Natural killer cell (primary cell): Measurements from ENCODE around the gene POR. TPM values are rescaled to one million over a fixed set of nuclear protein-coding genes. Genes with fewer than 3 reads are reported as not detected.

ENCODE experiments used
- ATAC-seq, 3 donors: fragments of 150-1000 bp in 2 of 3; fragments of 200-7000 bp in 1 of 3; cut with Tn5 transposase; 1 replicate in 1 of 3; 2 replicates in 2 of 3; pipeline ENCODE4 v1.10.0; 2021; ENCODE audit warnings: mild to moderate bottlenecking in 2 of 3, moderate library complexity in 2 of 3
- DNase-seq, 2 donors: peaks; one replicate each; pipeline versions ENCODE4 v3.0.0 to v3.0.0-alpha.2; 2013 to 2021; ENCODE audit warnings: mixed read lengths in 1 of 2
- H3K27ac ChIP-seq: one replicate; pipeline ENCODE4 v1.5.1; 2013; ENCODE audit warnings: mild to moderate bottlenecking, low read length
- H3K27me3 ChIP-seq: one replicate; pipeline ENCODE4 v1.6.1; 2013; ENCODE audit warnings: low read length; ENCODE audit not compliant: control insufficient read depth, insufficient read depth
- H3K36me3 ChIP-seq: one replicate; pipeline ENCODE4 v1.6.1; 2013; ENCODE audit warnings: low read length; ENCODE audit not compliant: control insufficient read depth, insufficient read depth
- H3K4me1 ChIP-seq: one replicate; pipeline ENCODE4 v1.6.1; 2013; ENCODE audit warnings: low read length; ENCODE audit not compliant: control insufficient read depth, insufficient read depth
- H3K4me3 ChIP-seq: one replicate; pipeline ENCODE4 v1.5.1; 2013; ENCODE audit warnings: low read length
- H3K9me3 ChIP-seq: one replicate; pipeline ENCODE4 v1.6.1; 2013; ENCODE audit warnings: low read length; ENCODE audit not compliant: control insufficient read depth, insufficient read depth
- H3K27ac Mint-ChIP-seq, 2 donors: one replicate each; pipeline ENCODE4 v1.8.0; 2022; ENCODE audit warnings: mild to moderate bottlenecking in 2 of 2, mixed read lengths in 2 of 2, moderate library complexity in 1 of 2
- H3K27me3 Mint-ChIP-seq, 2 donors: one replicate each; pipeline ENCODE4 v1.8.0; 2022; ENCODE audit warnings: low read depth in 2 of 2, mixed read lengths in 2 of 2
- H3K36me3 Mint-ChIP-seq: one replicate; pipeline ENCODE4 v1.8.0; 2022; ENCODE audit warnings: mixed read lengths
- H3K4me1 Mint-ChIP-seq, 2 donors: one replicate each; pipeline ENCODE4 v1.8.0; 2022; ENCODE audit warnings: mixed read lengths in 2 of 2
- H3K4me3 Mint-ChIP-seq: one replicate; pipeline ENCODE4 v1.8.0; 2022; ENCODE audit warnings: mild to moderate bottlenecking, moderate library complexity, mixed read lengths
- H3K9me3 Mint-ChIP-seq, 2 donors: one replicate each; pipeline ENCODE4 v1.8.0; 2022; ENCODE audit warnings: mixed read lengths in 2 of 2
- CTCF ChIP-seq: fragments of 200-600 bp; IDR thresholded peaks from one replicate; pipeline ENCODE4 v1.8.0; 2022; ENCODE audit warnings: antibody characterized with exemption
- WGBS: methylation state at CpG from one replicate; pipeline ENCODE4 v1.1.7; 2013; ENCODE audit warnings: missing lambda C conversion rate; ENCODE audit not compliant: insufficient coverage; 5-methylcytosine and 5-hydroxymethylcytosine counted together
- intact Hi-C: fragments of 100-400 bp; cut with micrococcal nuclease; formaldehyde crosslinking; loops from one replicate; pipeline ENCODE4 v1.14.2; 2022
- total RNA-seq, 4 donors: library from RNA; stranded (reverse); fragments of 120-200 nt in 1 of 4; gene quantifications; one replicate each; pipeline versions ENCODE4 v1.2.3 to v1.2.4, GENCODE V29; 2013 to 2022

POR gene
- total RNA-seq, 3 donors from 2014 or later (not counting 1 experiment from before 2014, with no cell fraction given): 56.0 to 60.5 (median 58.3) TPM

- Mint-ChIP-seq H3K9me3 (no peaks in the 10 kb centered on the region), H3K4me1 (peaks cover 15 to 33% of the 10 kb centered on the region in 2 donors), H3K27me3 (no peaks in the 10 kb centered on the region), H3K27ac (no peak overlapping the region), H3K36me3 (no peaks in the 10 kb centered on the region), H3K4me3 (no peak overlapping the region)
- no peaks in the 10 kb centered on the region for H3K9me3 ChIP-seq
- no peak for TF ChIP-seq CTCF
- H3K4me1 ChIP-seq: peaks cover 8% of the 10 kb centered on the region
- intact Hi-C loops: no loop called here
- DNase-seq: no peak
- no peak overlapping the region for H3K4me3 ChIP-seq
- peaks cover 38% of the 10 kb centered on the region for H3K36me3 ChIP-seq
- H3K27me3 ChIP-seq: no peaks in the 10 kb centered on the region
- no peak overlapping the region for H3K27ac ChIP-seq
- no peak for ATAC-seq
- WGBS: 99% methylated on average over 5 of the region's 5 CpGs
Observed at GRCh38 chr7:75884476-75884875, 30.5 kb upstream of the POR start.

GRCh38 chr7:75885036-75885435 lies 29.9 kb upstream of the POR start:
- Mint-ChIP-seq H3K9me3 (no peaks in the 10 kb centered on the region), H3K27me3 (no peaks in the 10 kb centered on the region), H3K4me1 (peaks cover 10 to 27% of the 10 kb centered on the region in 2 donors), H3K36me3 (no peaks in the 10 kb centered on the region), H3K27ac (no peak overlapping the region), H3K4me3 (no peak overlapping the region)
- Histone ChIP-seq H3K36me3 (peaks cover 38% of the 10 kb centered on the region), H3K9me3 (no peaks in the 10 kb centered on the region), H3K27ac (no peak overlapping the region), H3K4me1 (peaks cover 3% of the 10 kb centered on the region), H3K4me3 (no peak overlapping the region), H3K27me3 (no peaks in the 10 kb centered on the region)
- ATAC-seq (no peak), DNase-seq (no peak)
- no peak for TF ChIP-seq CTCF
- 97% methylated on average over 3 of the region's 3 CpGs for WGBS
- intact Hi-C loops: no loop called here

- no peak overlapping the region for H3K4me3 Mint-ChIP-seq
- Histone ChIP-seq H3K27me3 (no peaks in the 10 kb centered on the region), H3K27ac (no peak overlapping the region), H3K4me3 (no peak overlapping the region), H3K36me3 (peaks cover 30% of the 10 kb centered on the region), H3K9me3 (no peaks in the 10 kb centered on the region), H3K4me1 (peaks cover 3% of the 10 kb centered on the region)
- no peak for DNase-seq
- no peak for TF ChIP-seq CTCF
- no peaks in the 10 kb centered on the region for H3K27me3 Mint-ChIP-seq
- WGBS: 98% methylated on average over 13 of the region's 13 CpGs
- no peak for ATAC-seq
- H3K4me1 Mint-ChIP-seq: peaks cover 6 to 15% of the 10 kb centered on the region in 2 donors
- H3K27ac Mint-ChIP-seq: no peak overlapping the region
- H3K36me3 Mint-ChIP-seq: no peaks in the 10 kb centered on the region
- H3K9me3 Mint-ChIP-seq: no peaks in the 10 kb centered on the region
- intact Hi-C loops: no loop called here
Observed at GRCh38 chr7:75887669-75888369, 27.1 kb upstream of the POR start.
